HG02610 (cell line): ENCODE data around the gene GKN2.

ENCODE experiments used
- ATAC-seq: cut with Tn5 transposase; IDR thresholded peaks from one replicate; pipeline ENCODE4 v1.9.1; 2021; ENCODE audit warnings: mild to moderate bottlenecking, moderate library complexity; ENCODE audit not compliant: unreplicated experiment

The GKN2 gene

GRCh38 chr2:68921646-68922045 is 31.0 kb downstream of the GKN2 start:
- no peak for ATAC-seq

GRCh38 chr2:68920481-68921170 is 32.1 kb downstream of the GKN2 start:
- no peak for ATAC-seq

- ATAC-seq = no peak
Measured at GRCh38 chr2:68918497-68918896, 34.2 kb downstream of the GKN2 start.

GRCh38 chr2:68917034-68917718 is 35.5 kb downstream of the GKN2 start:
- ATAC-seq = no peak

GRCh38 chr2:68916226-68916625 is 36.5 kb downstream of the GKN2 start:
- ATAC-seq = no peak

- no peak for ATAC-seq
Measured at GRCh38 chr2:68915393-68915792, 37.3 kb downstream of the GKN2 start.

GRCh38 chr2:68913359-68913758 is 39.3 kb downstream of the GKN2 start:
- ATAC-seq = no peak

- no peak for ATAC-seq
Measured at GRCh38 chr2:68912732-68913131, 40.0 kb downstream of the GKN2 start.

- ATAC-seq = no peak
Measured at GRCh38 chr2:68912111-68912510, 40.6 kb downstream of the GKN2 start.

- no peak for ATAC-seq
Measured at GRCh38 chr2:68911709-68912108, 41.0 kb downstream of the GKN2 start.

GRCh38 chr2:68911246-68911645 is 41.4 kb downstream of the GKN2 start:
- ATAC-seq = no peak

- no peak for ATAC-seq
Measured at GRCh38 chr2:68909793-68910674, 42.7 kb downstream of the GKN2 start.

- ATAC-seq = peak; percentile 94
Measured at GRCh38 chr2:68908392-68908970, 44.2 kb downstream of the GKN2 start.

- ATAC-seq = peak; percentile 2
Measured at GRCh38 chr2:68907920-68908253, 44.8 kb downstream of the GKN2 start.

- ATAC-seq = no peak
Measured at GRCh38 chr2:68907232-68907919, 45.3 kb downstream of the GKN2 start.

- no peak for ATAC-seq
Measured at GRCh38 chr2:68906716-68907115, 46.0 kb downstream of the GKN2 start.

GRCh38 chr2:68905116-68905515 is 47.6 kb downstream of the GKN2 start:
- ATAC-seq = no peak

- ATAC-seq = no peak
Measured at GRCh38 chr2:68901561-68901960, 51.1 kb downstream of the GKN2 start.

GRCh38 chr2:68901199-68901514 is 51.5 kb downstream of the GKN2 start:
- ATAC-seq = no peak

- ATAC-seq = no peak
Measured at GRCh38 chr2:68900496-68901198, 52.0 kb downstream of the GKN2 start.
